HS-27A (cell line): ENCODE measurements around the gene IHH.

Source experiments
- DNase-seq: peaks from one replicate; pipeline ENCODE4 v3.0.0-alpha.2; 2012; ENCODE audit warnings: low read depth, missing footprints

IHH gene

DNA sequence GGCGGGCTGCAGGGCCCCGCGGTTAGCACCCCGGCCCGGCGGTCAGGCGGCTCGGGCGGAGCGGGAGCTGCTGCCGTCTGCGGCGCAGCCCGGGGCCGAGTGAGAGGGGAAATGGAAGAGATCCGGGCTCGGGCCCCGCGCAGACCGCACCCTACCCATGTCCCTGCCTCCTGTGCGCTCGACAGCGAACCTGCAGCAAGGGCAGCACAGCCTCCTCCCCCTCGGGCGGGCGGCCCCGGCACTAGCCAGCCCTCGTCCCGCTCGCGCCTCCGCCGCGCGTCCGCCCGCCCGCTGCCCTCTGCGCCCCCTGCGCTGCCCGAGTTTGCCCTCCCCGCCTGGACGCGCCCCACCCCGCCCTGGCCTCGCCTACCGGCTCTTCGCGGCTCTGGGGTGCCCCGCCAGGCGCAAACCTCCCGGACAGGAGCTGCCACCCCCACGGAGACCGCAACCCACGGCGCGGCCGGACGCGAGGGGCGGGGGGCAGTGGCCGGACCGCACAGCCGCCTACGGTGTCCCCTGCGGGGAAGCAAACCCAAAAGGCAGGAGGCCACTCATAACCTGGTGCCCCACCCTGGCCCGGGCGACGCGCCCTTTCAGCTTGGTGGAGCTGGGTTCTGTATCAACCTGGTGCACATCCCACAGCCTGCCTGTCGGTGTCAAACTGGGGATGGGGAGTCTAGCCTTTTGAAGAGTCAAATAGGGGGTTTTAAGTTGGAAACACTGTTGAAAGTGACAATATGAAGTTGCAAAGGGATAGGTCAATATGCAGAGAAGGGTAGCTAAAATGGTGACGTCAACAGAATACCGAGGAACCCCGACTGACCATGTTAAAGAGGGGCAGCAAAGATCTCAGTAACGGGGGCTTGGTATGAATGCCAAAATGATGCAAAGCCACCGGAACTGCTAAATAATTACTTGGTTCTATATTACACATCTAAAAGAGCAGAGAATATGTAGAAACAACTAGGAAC, at the start of gene IHH:
TSS of gene IHH (minus strand) at position 101 of the 971 bp plus-strand sequence. CDS start 454 bp downstream, outside the sequence.
- DNase-seq, result no peak

- no peak for DNase-seq
Measured at GRCh38 chr2:219109471-219109870, 48.8 kb upstream of the IHH start.

GRCh38 chr2:219107758-219108157, 47.0 kb upstream of the IHH start:
- no peak for DNase-seq

GRCh38 chr2:219106251-219106650, 45.5 kb upstream of the IHH start:
- no peak for DNase-seq

GRCh38 chr2:219104107-219105035, 43.6 kb upstream of the IHH start:
- DNase-seq, result no peak

GRCh38 chr2:219099329-219099728, 38.6 kb upstream of the IHH start:
- no peak for DNase-seq

- DNase-seq, result no peak
Measured at GRCh38 chr2:219095406-219095935, 34.8 kb upstream of the IHH start.

DNA sequence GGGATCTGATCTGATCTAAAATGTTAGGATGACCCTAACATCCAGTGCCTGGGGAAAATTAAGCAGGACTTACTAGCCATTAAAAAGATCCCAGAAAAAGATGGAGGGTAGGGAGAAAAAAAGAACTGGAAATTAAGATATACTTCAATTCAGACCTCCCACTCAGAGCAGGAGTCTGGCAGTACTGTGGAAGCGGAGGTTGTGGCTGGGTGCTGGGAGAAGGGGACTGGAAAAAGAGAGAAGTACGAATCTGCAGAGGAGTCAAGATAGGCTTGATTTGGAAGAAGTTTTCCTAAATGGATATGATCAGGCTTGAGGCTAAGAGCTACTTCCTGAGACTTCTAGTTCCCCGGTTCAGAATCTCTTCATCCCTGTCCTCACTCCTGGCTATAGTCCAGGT, 33.5 kb upstream of the IHH start:
- DNase-seq, result no peak

GRCh38 chr2:219090436-219091299, 29.9 kb upstream of the IHH start:
- no peak for DNase-seq

DNA sequence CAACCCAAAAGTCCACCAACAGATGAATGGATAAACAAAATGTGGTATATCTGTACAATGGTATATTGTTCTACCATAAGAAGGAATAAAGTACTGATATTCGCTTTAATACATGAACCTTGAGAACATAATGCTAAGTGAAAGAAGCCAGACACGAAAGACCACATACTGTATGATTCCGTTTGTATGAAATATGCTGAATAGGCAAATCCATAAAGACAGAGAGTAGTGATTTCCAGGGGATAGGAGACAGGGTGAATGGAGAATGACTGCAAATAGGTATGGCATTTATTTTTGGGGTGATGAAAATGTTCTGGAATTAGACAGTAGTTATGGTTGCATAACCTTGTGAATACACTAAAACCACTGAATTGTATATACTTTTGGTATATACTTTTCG, 28.6 kb upstream of the IHH start:
- no peak for DNase-seq

- no peak for DNase-seq
Measured at GRCh38 chr2:219087848-219088247, 27.1 kb upstream of the IHH start.

DNA sequence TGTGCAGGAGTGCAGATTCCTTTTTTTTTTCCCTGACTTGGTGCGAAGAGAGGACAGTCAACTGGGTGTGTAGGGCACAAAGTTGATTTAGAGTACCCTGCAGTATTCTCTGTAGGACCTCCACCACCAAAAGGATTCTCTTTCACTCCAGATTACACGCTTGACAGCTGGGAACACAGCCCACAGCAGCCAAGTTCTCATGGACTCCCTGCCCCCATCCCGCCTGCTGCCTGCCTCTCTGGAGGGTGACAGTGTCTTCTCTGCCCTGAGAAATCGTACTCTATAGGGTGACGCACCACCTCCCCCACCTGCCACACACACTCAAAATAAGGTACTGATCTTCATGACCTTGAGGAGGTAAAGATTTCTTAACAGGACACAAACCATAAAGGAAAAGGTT, 26.6 kb upstream of the IHH start:
- DNase-seq, result no peak

DNA sequence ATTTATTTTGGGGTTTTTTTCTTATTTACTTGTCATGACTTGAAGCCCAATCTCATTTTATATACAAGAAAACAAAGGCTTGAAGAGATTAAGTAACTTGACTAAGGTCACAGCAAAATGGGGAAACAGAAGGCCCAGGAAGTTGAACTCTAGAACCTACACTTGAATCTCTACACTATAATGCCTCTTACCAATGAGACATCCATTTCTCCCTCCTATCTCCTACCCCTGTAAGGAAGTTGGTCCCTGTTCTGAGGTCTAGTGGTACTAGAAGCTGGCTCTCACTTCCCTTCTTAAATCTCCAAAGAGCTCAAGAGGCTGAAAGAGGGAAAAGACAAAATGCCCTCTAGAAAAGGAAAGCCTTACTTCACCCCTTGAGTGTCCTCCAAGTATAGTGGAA, 25.5 kb upstream of the IHH start:
- no peak for DNase-seq

- DNase-seq, result no peak
Measured at GRCh38 chr2:219084791-219085190, 24.1 kb upstream of the IHH start.

GRCh38 chr2:219082332-219082958, 21.7 kb upstream of the IHH start:
- no peak for DNase-seq

DNA sequence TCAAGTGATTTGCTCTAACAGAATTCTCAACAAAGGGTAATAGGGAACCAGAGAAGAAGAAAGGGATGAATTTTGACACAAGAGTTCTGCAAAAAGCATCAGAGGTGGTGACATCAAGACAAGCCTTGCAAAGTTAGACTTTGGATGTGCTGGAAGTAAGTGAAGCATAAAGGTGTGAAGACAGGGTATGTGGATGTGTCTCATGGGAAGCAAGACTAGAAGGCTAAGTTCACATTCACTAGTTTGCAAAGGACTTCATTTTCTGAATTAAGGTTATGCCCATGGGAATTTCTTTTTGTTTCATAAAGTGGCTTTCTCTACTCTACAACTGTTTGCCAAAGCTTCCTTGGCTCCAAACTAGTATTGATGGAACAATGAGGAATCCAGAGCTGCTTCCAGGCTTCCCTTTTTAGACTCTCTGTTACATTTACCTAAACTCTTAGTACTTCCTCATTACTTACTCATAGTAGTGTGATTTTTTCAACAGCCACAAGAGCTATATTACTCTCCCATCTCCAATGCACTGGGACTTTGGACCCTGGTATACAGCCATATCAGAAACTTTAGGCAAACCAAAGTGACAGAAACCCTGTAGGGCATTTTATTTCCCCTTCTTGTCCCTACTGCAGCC, 21.1 kb upstream of the IHH start:
- no peak for DNase-seq

- DNase-seq, result no peak
Measured at GRCh38 chr2:219081096-219081495, 20.4 kb upstream of the IHH start.

- DNase-seq, result no peak
Measured at GRCh38 chr2:219079417-219079816, 18.7 kb upstream of the IHH start.

- no peak for DNase-seq
Measured at GRCh38 chr2:219078951-219079350, 18.2 kb upstream of the IHH start.

GRCh38 chr2:219078126-219078525, 17.4 kb upstream of the IHH start:
- DNase-seq, result no peak

DNA sequence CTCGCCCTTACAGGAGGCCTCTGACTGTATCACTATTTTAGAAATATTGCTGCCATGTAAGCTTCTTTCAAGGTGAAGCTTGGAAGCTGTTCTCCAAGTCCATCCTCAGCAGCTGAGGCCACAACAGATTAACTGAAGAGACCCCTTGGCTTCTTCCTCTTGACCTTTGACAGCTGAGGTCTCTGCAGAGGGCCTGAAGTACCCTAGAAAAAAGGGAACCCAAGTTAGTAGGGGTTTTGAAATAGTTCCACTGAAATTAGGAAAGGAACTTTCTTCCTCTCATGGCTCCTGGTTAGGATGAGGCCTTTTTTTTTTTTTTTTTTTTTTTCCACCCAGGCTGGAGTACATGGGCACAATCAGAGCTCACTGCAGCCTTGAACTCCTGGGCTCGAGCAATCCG, 15.5 kb upstream of the IHH start:
- no peak for DNase-seq
